Activated CD8-positive, alpha-beta T cell treated with anti-CD3 and anti-CD28 coated beads for 36 hours (primary cell): Measurements from ENCODE around the gene OCEL1. TPM values are rescaled to one million over a fixed set of nuclear protein-coding genes. Genes with fewer than 3 reads are reported as not detected.

ENCODE experiments used
- ATAC-seq: fragments of 200-7000 bp; cut with Tn5 transposase; one replicate; pipeline ENCODE4 v1.10.0; 2021; ENCODE audit warnings: mild to moderate bottlenecking, moderate library complexity
- CTCF ChIA-PET: fragments of 350-600 bp; sonication (Branson Sonifier 250); formaldehyde crosslinking; loops from one replicate; lab custom pipeline; 2021; ENCODE audit warnings: antibody characterized with exemption; lab: Charles Lee
- POLR2A ChIA-PET: fragments of 350-600 bp; sonication (Branson Sonifier 250); formaldehyde crosslinking; loops from one replicate; lab custom pipeline; 2021; ENCODE audit warnings: antibody characterized with exemption; lab: Charles Lee
- DNase-seq: peaks from one replicate; pipeline ENCODE4 v3.0.0-alpha.2; 2020
- H3K27ac Mint-ChIP-seq: one replicate; pipeline ENCODE4 v1.8.0; 2021; ENCODE audit warnings: mild to moderate bottlenecking, mixed read lengths
- H3K27me3 Mint-ChIP-seq: one replicate; pipeline ENCODE4 v1.8.0; 2021; ENCODE audit warnings: mixed read lengths
- H3K36me3 Mint-ChIP-seq: one replicate; pipeline ENCODE4 v1.8.0; 2021; ENCODE audit warnings: low read depth, mixed read lengths
- H3K4me1 Mint-ChIP-seq: one replicate; pipeline ENCODE4 v1.8.0; 2021; ENCODE audit warnings: low read depth, mixed read lengths
- H3K4me3 Mint-ChIP-seq: one replicate; pipeline ENCODE4 v1.8.0; 2021; ENCODE audit warnings: mild to moderate bottlenecking, moderate library complexity, mixed read lengths
- H3K9me3 Mint-ChIP-seq: one replicate; pipeline ENCODE4 v1.8.0; 2021; ENCODE audit warnings: mixed read lengths
- CTCF ChIP-seq: fragments of 200-600 bp; IDR thresholded peaks from one replicate; pipeline ENCODE4 v1.8.0; 2022; ENCODE audit warnings: antibody characterized with exemption, mild to moderate bottlenecking
- intact Hi-C: fragments of 100-400 bp; cut with micrococcal nuclease; formaldehyde crosslinking; loops from one replicate; pipeline ENCODE4 v1.10.0; 2022
- total RNA-seq, 2 experiments: library from RNA; stranded (reverse); gene quantifications; one replicate each; pipeline ENCODE4 v1.2.3, GENCODE V29; 2021

OCEL1 gene
- total RNA-seq, 2 experiments from 2014 or later = 20.1 TPM

- Mint-ChIP-seq H3K36me3 (peaks cover 34% of the 10 kb centered on the region), H3K4me3 (no peak overlapping the region), H3K9me3 (no peaks in the 10 kb centered on the region), H3K27ac (peak overlapping the region; percentile 66), H3K4me1 (peaks cover 14% of the 10 kb centered on the region), H3K27me3 (no peaks in the 10 kb centered on the region)
- intact Hi-C loops = no loop called here
- CTCF ChIA-PET = interaction anchor here (1.1 to 1.6 kb wide), 3 partner anchors 26 to 74 kb away, joined by 3 to 4 read pairs (median 3); no protein-coding TSS in a partner anchor
- peak; percentile 77 for ATAC-seq
- no peak for TF ChIP-seq CTCF
- peak; percentile 72 for DNase-seq
- POLR2A ChIA-PET = interaction anchor here (1.7 kb wide), 1 partner anchor 14 kb away, joined by 3 read pairs; no protein-coding TSS in a partner anchor
These were observed 16.6 kb upstream of the OCEL1 start for GRCh38 chr19:17209126-17210036.

- H3K4me1 Mint-ChIP-seq = peaks cover 20% of the 10 kb centered on the region
- H3K4me3 Mint-ChIP-seq = no peak overlapping the region
- intact Hi-C loops = no loop called here
- H3K27ac Mint-ChIP-seq = no peak overlapping the region
- H3K9me3 Mint-ChIP-seq = no peaks in the 10 kb centered on the region
- ATAC-seq = no peak
- no peak for DNase-seq
- ChIA-PET CTCF (interaction anchor here (1.5 to 1.6 kb wide), 2 partner anchors 25 to 28 kb away, joined by 3 to 4 read pairs; no protein-coding TSS in a partner anchor), POLR2A (no interaction called here)
- H3K27me3 Mint-ChIP-seq = no peaks in the 10 kb centered on the region
- TF ChIP-seq CTCF = no peak
- peaks cover 33% of the 10 kb centered on the region for H3K36me3 Mint-ChIP-seq
These were observed 15.7 kb upstream of the OCEL1 start for GRCh38 chr19:17210296-17210695.

GRCh38 chr19:17211547-17212446 lies 14.2 kb upstream of the OCEL1 start:
- no peak for ATAC-seq
- Mint-ChIP-seq H3K4me3 (no peak overlapping the region), H3K27ac (no peak overlapping the region), H3K27me3 (no peaks in the 10 kb centered on the region), H3K36me3 (peaks cover 33% of the 10 kb centered on the region), H3K9me3 (no peaks in the 10 kb centered on the region), H3K4me1 (peaks cover 25% of the 10 kb centered on the region)
- intact Hi-C loops = no loop called here
- TF ChIP-seq CTCF = no peak
- ChIA-PET POLR2A (interaction anchor here (0.8 kb wide), 1 partner anchor 10 kb away, joined by 3 read pairs; no protein-coding TSS in a partner anchor), CTCF (no interaction called here)
- no peak for DNase-seq

GRCh38 chr19:17213334-17213733 lies 12.7 kb upstream of the OCEL1 start:
- H3K9me3 Mint-ChIP-seq = no peaks in the 10 kb centered on the region
- no peak overlapping the region for H3K27ac Mint-ChIP-seq
- intact Hi-C loops = no loop called here
- no peak for TF ChIP-seq CTCF
- no peaks in the 10 kb centered on the region for H3K27me3 Mint-ChIP-seq
- POLR2A ChIA-PET = interaction anchor here (1.0 to 3.1 kb wide), 2 partner anchors 12 to 23 kb away, joined by 3 to 11 read pairs; no protein-coding TSS in a partner anchor
- ATAC-seq (no peak), DNase-seq (no peak)
- peaks cover 40% of the 10 kb centered on the region for H3K36me3 Mint-ChIP-seq
- no peak overlapping the region for H3K4me3 Mint-ChIP-seq
- CTCF ChIA-PET = interaction anchor here (3.1 kb wide), 1 partner anchor 22 kb away, joined by 18 read pairs; no protein-coding TSS in a partner anchor
- peaks cover 25% of the 10 kb centered on the region for H3K4me1 Mint-ChIP-seq
